ENCODE measurements around the gene MPZL2.

Gene MPZL2

GRCh38 chr11:118240999-118241763 lies 22.9 kb downstream of the MPZL2 start:
- TF ChIP-seq GATA3 (IDR thresholded peaks at IDR 0.05; ENCODE audit: low read depth, low read length) = no peak

GRCh38 chr11:118239509-118240205 lies 24.4 kb downstream of the MPZL2 start:
- TF ChIP-seq GATA3 (IDR thresholded peaks at IDR 0.05; ENCODE audit: low read depth, low read length) (no peak), GATA2 (IDR thresholded peaks at IDR 0.05; ENCODE audit: low read depth, low read length) (no peak)

GRCh38 chr11:118238929-118239328 lies 25.2 kb downstream of the MPZL2 start:
- TF ChIP-seq GATA3 (IDR thresholded peaks at IDR 0.05; ENCODE audit: low read depth, low read length) = no peak
- no peak for TF ChIP-seq GATA2 (IDR thresholded peaks at IDR 0.05; ENCODE audit: low read depth, low read length)

- TF ChIP-seq GATA3 (IDR thresholded peaks at IDR 0.05; ENCODE audit: low read depth, low read length) = no peak
- TF ChIP-seq GATA2 (IDR thresholded peaks at IDR 0.05; ENCODE audit: low read depth, low read length) = no peak
These were observed 25.7 kb downstream of the MPZL2 start for GRCh38 chr11:118238421-118238820.

GRCh38 chr11:118236170-118236569 lies 27.9 kb downstream of the MPZL2 start:
- TF ChIP-seq GATA3 (IDR thresholded peaks at IDR 0.05; ENCODE audit: low read depth, low read length) = no peak
- TF ChIP-seq GATA2 (IDR thresholded peaks at IDR 0.05; ENCODE audit: low read depth, low read length) = no peak

- no peak for TF ChIP-seq GATA2 (IDR thresholded peaks at IDR 0.05; ENCODE audit: low read depth, low read length)
These were observed 29.3 kb downstream of the MPZL2 start for GRCh38 chr11:118234833-118235232.

GRCh38 chr11:118233850-118234249 lies 30.2 kb downstream of the MPZL2 start:
- no peak for TF ChIP-seq GATA3 (IDR thresholded peaks at IDR 0.05; ENCODE audit: low read depth, low read length)
- TF ChIP-seq GATA2 (IDR thresholded peaks at IDR 0.05; ENCODE audit: low read depth, low read length) = no peak

- TF ChIP-seq GATA2 (IDR thresholded peaks at IDR 0.05; ENCODE audit: low read depth, low read length) = no peak
- TF ChIP-seq GATA3 (IDR thresholded peaks at IDR 0.05; ENCODE audit: low read depth, low read length) = no peak
These were observed 30.7 kb downstream of the MPZL2 start for GRCh38 chr11:118233377-118233776.

- TF ChIP-seq GATA3 (IDR thresholded peaks at IDR 0.05; ENCODE audit: low read depth, low read length) (no peak), GATA2 (IDR thresholded peaks at IDR 0.05; ENCODE audit: low read depth, low read length) (no peak)
These were observed 31.4 kb downstream of the MPZL2 start for GRCh38 chr11:118232659-118233058.

GRCh38 chr11:118231461-118231860 lies 32.6 kb downstream of the MPZL2 start:
- TF ChIP-seq GATA3 (IDR thresholded peaks at IDR 0.05; ENCODE audit: low read depth, low read length) (no peak), GATA2 (IDR thresholded peaks at IDR 0.05; ENCODE audit: low read depth, low read length) (no peak)

GRCh38 chr11:118230088-118230487 lies 34.0 kb downstream of the MPZL2 start:
- no peak for TF ChIP-seq GATA3 (IDR thresholded peaks at IDR 0.05; ENCODE audit: low read depth, low read length)
- TF ChIP-seq GATA2 (IDR thresholded peaks at IDR 0.05; ENCODE audit: low read depth, low read length) = no peak

GRCh38 chr11:118229274-118229847 lies 34.7 kb downstream of the MPZL2 start:
- TF ChIP-seq GATA3 (IDR thresholded peaks at IDR 0.05; ENCODE audit: low read depth, low read length) (no peak), GATA2 (IDR thresholded peaks at IDR 0.05; ENCODE audit: low read depth, low read length) (no peak)

- TF ChIP-seq GATA2 (IDR thresholded peaks at IDR 0.05; ENCODE audit: low read depth, low read length) (no peak), GATA3 (IDR thresholded peaks at IDR 0.05; ENCODE audit: low read depth, low read length) (no peak)
These were observed 36.0 kb downstream of the MPZL2 start for GRCh38 chr11:118227865-118228785.

- TF ChIP-seq GATA3 (IDR thresholded peaks at IDR 0.05; ENCODE audit: low read depth, low read length) (no peak), GATA2 (IDR thresholded peaks at IDR 0.05; ENCODE audit: low read depth, low read length) (no peak)
These were observed 37.3 kb downstream of the MPZL2 start for GRCh38 chr11:118226781-118227180.

Data from SH-SY5Y (cell line).